Measurements from ENCODE around the gene RAB2B. TPM values are rescaled to one million over a fixed set of nuclear protein-coding genes. Genes with fewer than 3 reads are reported as not detected.
A peak's percentile ranks its signal among the peaks of the same experiment; 100 is the strongest.

Gene RAB2B
- total RNA-seq, 1 donor from 2014 or later: 41.0 TPM

DNA sequence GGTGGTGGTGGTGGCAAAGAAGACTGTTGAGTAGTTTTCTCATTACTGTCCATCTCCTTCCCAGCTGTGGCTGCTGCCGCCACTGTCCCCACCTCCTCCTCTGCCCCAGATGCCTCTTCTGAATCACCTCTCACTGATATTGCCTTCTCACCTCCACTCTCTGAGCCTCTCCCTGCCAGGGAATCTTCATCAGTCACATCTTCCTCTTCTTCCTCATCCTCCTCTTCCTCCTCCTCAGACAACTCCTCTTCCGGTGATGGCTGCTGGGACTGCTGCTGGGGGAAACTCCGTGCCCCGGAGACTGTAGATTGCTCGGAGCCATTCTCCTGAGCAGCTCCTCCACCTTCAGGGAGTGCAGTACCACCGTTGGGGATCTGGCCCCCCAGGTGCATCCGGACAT is 46.4 kb upstream of the RAB2B start:
- Mint-ChIP-seq H3K4me1 (ENCODE audit: low read depth) (peaks cover 44% of the 10 kb centered on the region), H3K9me3 (ENCODE audit: low read depth) (no peaks in the 10 kb centered on the region), H3K36me3 (ENCODE audit: insufficient read depth) (peaks cover 24% of the 10 kb centered on the region), H3K27me3 (no peaks in the 10 kb centered on the region), H3K4me3 (ENCODE audit: low read depth) (peak overlapping the region; percentile 40), H3K27ac (peak overlapping the region; percentile 22)
- DNase-seq (ENCODE audit: low spot score, unreplicated experiment): no peak
- TF ChIP-seq, protein P1, sequence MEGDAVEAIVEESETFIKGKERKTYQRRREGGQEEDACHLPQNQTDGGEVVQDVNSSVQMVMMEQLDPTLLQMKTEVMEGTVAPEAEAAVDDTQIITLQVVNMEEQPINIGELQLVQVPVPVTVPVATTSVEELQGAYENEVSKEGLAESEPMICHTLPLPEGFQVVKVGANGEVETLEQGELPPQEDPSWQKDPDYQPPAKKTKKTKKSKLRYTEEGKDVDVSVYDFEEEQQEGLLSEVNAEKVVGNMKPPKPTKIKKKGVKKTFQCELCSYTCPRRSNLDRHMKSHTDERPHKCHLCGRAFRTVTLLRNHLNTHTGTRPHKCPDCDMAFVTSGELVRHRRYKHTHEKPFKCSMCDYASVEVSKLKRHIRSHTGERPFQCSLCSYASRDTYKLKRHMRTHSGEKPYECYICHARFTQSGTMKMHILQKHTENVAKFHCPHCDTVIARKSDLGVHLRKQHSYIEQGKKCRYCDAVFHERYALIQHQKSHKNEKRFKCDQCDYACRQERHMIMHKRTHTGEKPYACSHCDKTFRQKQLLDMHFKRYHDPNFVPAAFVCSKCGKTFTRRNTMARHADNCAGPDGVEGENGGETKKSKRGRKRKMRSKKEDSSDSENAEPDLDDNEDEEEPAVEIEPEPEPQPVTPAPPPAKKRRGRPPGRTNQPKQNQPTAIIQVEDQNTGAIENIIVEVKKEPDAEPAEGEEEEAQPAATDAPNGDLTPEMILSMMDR (IDR thresholded peaks at IDR 0.05; ENCODE audit: unreplicated experiment): no peak

DNA sequence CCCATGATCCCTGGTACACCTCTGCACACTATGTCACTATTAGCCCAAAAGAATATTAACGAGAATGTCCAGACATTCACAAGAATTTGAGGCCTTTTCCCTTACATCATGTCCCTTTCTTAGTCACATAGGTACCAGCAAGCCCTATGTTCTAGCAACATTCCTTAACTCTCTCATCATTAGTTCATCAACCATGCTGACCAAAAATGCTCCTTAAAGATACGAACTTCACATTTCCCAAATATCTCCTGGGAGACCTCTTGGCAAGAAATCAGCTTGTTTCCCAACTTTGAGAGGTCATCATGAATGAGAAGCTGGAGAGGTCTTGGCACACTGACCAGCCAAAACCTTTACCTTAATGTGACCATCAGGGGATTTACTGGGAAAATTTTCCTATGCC is 44.7 kb upstream of the RAB2B start:
- Mint-ChIP-seq H3K9me3 (ENCODE audit: low read depth) (no peaks in the 10 kb centered on the region), H3K27ac (no peak overlapping the region), H3K27me3 (no peaks in the 10 kb centered on the region), H3K36me3 (ENCODE audit: insufficient read depth) (peaks cover 24% of the 10 kb centered on the region), H3K4me3 (ENCODE audit: low read depth) (no peak overlapping the region), H3K4me1 (ENCODE audit: low read depth) (peaks cover 34% of the 10 kb centered on the region)
- TF ChIP-seq, protein P1 (IDR thresholded peaks at IDR 0.05; ENCODE audit: unreplicated experiment): no peak
- DNase-seq (ENCODE audit: low spot score, unreplicated experiment): no peak

DNA sequence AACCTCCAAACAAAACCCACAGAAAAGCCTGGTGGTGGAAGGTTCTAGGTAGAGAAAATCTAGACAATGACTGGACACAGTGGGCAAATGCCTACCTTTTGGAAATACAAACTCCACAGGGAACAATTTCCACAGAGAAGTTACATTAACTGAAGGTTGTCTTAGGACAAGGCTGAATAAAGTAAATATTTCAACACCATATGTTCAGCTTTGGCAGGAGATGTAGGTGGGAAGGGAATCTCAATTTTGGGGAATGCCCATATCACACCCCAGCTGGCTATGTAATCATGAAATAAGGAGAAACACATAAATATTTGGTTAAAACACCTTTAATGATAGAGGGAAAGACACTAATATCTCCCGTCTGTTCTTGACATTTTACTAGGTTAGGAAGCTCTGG is 44.0 kb upstream of the RAB2B start:
- H3K9me3 Mint-ChIP-seq (ENCODE audit: low read depth): no peaks in the 10 kb centered on the region
- DNase-seq (ENCODE audit: low spot score, unreplicated experiment): no peak
- no peak overlapping the region for H3K4me3 Mint-ChIP-seq (ENCODE audit: low read depth)
- peaks cover 34% of the 10 kb centered on the region for H3K4me1 Mint-ChIP-seq (ENCODE audit: low read depth)
- H3K27me3 Mint-ChIP-seq: no peaks in the 10 kb centered on the region
- peak overlapping the region; percentile 63 for H3K27ac Mint-ChIP-seq
- TF ChIP-seq, protein P1 (IDR thresholded peaks at IDR 0.05; ENCODE audit: unreplicated experiment): no peak
- peaks cover 24% of the 10 kb centered on the region for H3K36me3 Mint-ChIP-seq (ENCODE audit: insufficient read depth)

DNA sequence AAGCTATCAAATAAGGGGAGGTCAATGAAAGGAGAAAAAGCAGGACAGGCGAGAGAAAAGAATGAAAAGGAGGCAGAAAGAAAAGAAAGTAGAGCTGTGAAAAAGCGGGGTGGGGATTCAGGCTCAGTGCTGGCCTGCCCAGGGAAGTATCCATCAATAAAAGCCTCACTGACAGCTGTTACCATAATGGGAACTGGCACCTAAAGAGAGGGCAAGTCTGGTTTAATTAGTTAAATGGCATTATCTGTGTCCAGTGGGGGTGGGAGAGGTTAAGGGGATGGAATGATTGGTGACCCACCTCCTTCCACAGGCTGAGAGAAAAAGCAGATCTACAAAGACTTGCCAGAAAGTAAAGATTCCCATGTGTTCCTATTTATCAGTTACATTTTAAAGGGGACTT is 42.0 kb upstream of the RAB2B start:
- H3K9me3 Mint-ChIP-seq (ENCODE audit: low read depth): no peaks in the 10 kb centered on the region
- H3K27ac Mint-ChIP-seq: peak overlapping the region; percentile 30
- peaks cover 34% of the 10 kb centered on the region for H3K4me1 Mint-ChIP-seq (ENCODE audit: low read depth)
- no peak overlapping the region for H3K4me3 Mint-ChIP-seq (ENCODE audit: low read depth)
- H3K36me3 Mint-ChIP-seq (ENCODE audit: insufficient read depth): peaks cover 17% of the 10 kb centered on the region
- TF ChIP-seq, protein P1 (IDR thresholded peaks at IDR 0.05; ENCODE audit: unreplicated experiment): no peak
- no peaks in the 10 kb centered on the region for H3K27me3 Mint-ChIP-seq
- no peak for DNase-seq (ENCODE audit: low spot score, unreplicated experiment)

DNA sequence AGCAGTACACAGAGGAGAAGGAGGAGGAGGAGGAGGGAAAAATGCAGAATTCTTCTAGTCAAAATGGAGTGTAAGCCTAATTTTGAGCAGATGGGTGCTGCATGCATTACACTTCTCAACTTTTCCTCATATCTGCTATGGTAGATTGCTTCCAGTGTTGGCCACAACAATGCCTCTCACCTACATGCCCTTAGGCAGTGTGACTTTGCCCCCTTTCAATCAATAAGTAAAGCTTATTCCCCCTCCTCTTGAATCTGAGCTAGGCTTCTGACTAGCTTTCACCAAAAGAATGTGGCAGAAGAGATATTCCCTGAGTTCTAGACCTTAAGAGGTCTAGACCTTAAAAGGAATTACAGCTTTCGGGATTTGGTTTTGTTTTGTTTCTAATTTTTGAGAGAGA is 37.6 kb upstream of the RAB2B start:
- Mint-ChIP-seq H3K4me3 (ENCODE audit: low read depth) (no peak overlapping the region), H3K9me3 (ENCODE audit: low read depth) (no peaks in the 10 kb centered on the region), H3K4me1 (ENCODE audit: low read depth) (peaks cover 30% of the 10 kb centered on the region), H3K36me3 (ENCODE audit: insufficient read depth) (no peaks in the 10 kb centered on the region), H3K27ac (peak overlapping the region; percentile 71), H3K27me3 (no peaks in the 10 kb centered on the region)
- TF ChIP-seq, protein P1 (IDR thresholded peaks at IDR 0.05; ENCODE audit: unreplicated experiment): no peak
- DNase-seq (ENCODE audit: low spot score, unreplicated experiment): no peak

Measured in progenitor cell of endocrine pancreas (in vitro differentiated cells).